T-helper 1 cell treated with Interleukin-12 subunit alpha and Interleukin-12 subunit beta and Interleukin-4 antibody, amounts not matched to agents 30 μg/mL and 1 μg/mL, for 36 hours (primary cell): ENCODE measurements around the gene EYS.
"Not testable (repeated sequence)": the region's sequence is repeated elsewhere in the genome, so short reads cannot be mapped to it uniquely, and the experiment has no call there.

ENCODE experiments used
- H3K27ac Mint-ChIP-seq: one replicate; pipeline ENCODE4 v1.8.0; 2021; ENCODE audit warnings: mild to moderate bottlenecking, mixed read lengths
- H3K27me3 Mint-ChIP-seq: one replicate; pipeline ENCODE4 v1.8.0; 2021; ENCODE audit warnings: low read depth, mixed read lengths
- H3K36me3 Mint-ChIP-seq: one replicate; pipeline ENCODE4 v1.8.0; 2021; ENCODE audit warnings: low read depth, mixed read lengths
- H3K4me1 Mint-ChIP-seq: one replicate; pipeline ENCODE4 v1.8.0; 2021; ENCODE audit warnings: low read depth, mixed read lengths
- H3K4me3 Mint-ChIP-seq: one replicate; pipeline ENCODE4 v1.8.0; 2021; ENCODE audit warnings: mild to moderate bottlenecking, moderate library complexity, mixed read lengths
- H3K9me3 Mint-ChIP-seq: one replicate; pipeline ENCODE4 v1.8.0; 2021; ENCODE audit warnings: mixed read lengths

The EYS gene

DNA sequence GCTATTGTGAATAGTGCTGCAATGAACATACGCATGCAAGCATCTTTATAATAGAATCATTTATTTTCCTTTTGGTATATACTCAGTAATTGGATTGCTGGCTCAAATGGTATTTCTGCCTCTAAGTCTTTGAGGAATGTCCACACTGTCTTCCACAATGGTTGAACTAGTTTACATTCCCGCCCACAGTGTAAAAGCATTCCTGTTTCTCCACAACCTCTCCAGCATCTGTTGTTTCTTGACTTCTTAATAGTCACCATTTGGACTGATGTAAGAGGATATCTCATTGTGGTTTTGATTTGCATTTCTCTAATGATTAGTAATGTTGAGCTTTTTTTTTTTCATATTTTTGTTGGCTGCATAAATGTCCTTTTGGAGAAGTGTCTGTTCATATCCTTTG is 1862.7 kb downstream of the EYS start:
- H3K36me3 Mint-ChIP-seq: no peaks in the 10 kb centered on the region
- H3K4me3 Mint-ChIP-seq: no peak overlapping the region
- H3K9me3 Mint-ChIP-seq: no peaks in the 10 kb centered on the region
- H3K4me1 Mint-ChIP-seq: no peaks in the 10 kb centered on the region
- no peaks in the 10 kb centered on the region for H3K27me3 Mint-ChIP-seq
- H3K27ac Mint-ChIP-seq: no peak overlapping the region

DNA sequence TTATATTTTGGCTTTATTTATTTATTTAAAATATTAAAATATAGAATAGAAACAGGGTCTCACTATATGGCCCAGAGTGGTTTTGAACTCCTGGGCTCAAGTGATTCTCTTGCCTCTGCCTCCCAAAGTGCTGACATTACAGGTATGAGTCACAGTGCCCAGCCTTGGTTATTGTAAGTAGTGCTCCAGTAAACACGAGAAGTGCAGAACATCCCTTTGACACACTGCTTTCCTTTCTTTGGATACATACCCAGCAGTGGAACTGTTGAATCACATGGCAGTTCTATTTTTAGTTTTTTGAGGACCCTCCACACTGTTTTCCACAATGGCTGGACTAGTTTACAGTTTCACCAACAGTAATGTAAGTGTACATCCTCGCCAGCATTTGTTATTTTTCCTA is 1867.5 kb downstream of the EYS start:
- Mint-ChIP-seq H3K4me3 (no peak overlapping the region), H3K9me3 (no peaks in the 10 kb centered on the region), H3K27me3 (no peaks in the 10 kb centered on the region), H3K27ac (no peak overlapping the region), H3K36me3 (no peaks in the 10 kb centered on the region), H3K4me1 (no peaks in the 10 kb centered on the region)

DNA sequence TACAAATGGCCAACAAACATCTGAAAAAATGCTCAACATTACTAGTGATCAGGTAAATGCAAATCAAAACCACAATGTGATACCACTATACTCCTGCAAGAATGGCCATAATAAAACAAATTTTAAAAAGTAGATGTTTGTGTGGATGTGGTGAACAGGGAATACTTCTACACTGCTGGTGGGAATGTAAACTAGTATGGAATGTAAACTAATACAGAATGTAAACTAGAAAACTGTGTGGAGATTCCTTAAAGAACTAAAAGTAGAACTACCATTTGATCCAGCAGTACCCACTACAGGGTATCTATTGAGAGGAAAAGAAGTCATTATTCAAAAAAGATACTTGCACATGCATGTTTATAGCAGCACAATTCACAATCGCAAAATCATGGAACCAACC is 1878.3 kb downstream of the EYS start:
- not testable (repeated sequence) for H3K27ac Mint-ChIP-seq, H3K36me3 Mint-ChIP-seq, H3K4me1 Mint-ChIP-seq, H3K4me3 Mint-ChIP-seq, H3K9me3 Mint-ChIP-seq, H3K27me3 Mint-ChIP-seq

- no peak overlapping the region for H3K4me3 Mint-ChIP-seq
- H3K4me1 Mint-ChIP-seq: no peaks in the 10 kb centered on the region
- H3K27me3 Mint-ChIP-seq: peaks cover 5% of the 10 kb centered on the region
- H3K27ac Mint-ChIP-seq: no peak overlapping the region
- peaks cover 3% of the 10 kb centered on the region for H3K9me3 Mint-ChIP-seq
- H3K36me3 Mint-ChIP-seq: no peaks in the 10 kb centered on the region
These were observed 1882.3 kb downstream of the EYS start for GRCh38 chr6:63824722-63825121.

GRCh38 chr6:63821442-63821841 is 1885.6 kb downstream of the EYS start:
- no peaks in the 10 kb centered on the region for H3K36me3 Mint-ChIP-seq
- no peak overlapping the region for H3K4me3 Mint-ChIP-seq
- H3K9me3 Mint-ChIP-seq: no peaks in the 10 kb centered on the region
- H3K4me1 Mint-ChIP-seq: no peaks in the 10 kb centered on the region
- H3K27ac Mint-ChIP-seq: no peak overlapping the region
- H3K27me3 Mint-ChIP-seq: peaks cover 5% of the 10 kb centered on the region

DNA sequence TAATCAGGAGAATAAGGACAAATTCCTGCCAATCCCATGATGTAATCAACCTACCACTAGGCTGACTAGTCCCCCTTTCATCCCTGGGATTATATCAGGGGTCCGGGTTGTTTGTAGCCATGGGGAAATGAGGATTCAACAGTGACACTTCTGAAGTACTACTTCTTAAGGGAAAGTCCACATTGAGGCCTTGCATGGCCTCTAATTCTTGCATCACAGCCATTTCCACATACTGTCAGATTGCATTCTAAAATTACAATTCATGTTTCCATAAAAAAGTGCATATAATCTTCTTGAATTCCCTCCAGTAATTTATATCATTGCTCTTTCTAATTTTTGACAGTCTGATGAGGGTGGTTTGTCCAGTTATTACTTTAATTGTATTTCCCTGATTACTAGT is 1887.2 kb downstream of the EYS start:
- Mint-ChIP-seq H3K4me3 (no peak overlapping the region), H3K9me3 (no peaks in the 10 kb centered on the region), H3K27ac (no peak overlapping the region), H3K36me3 (no peaks in the 10 kb centered on the region), H3K4me1 (no peaks in the 10 kb centered on the region), H3K27me3 (peaks cover 5% of the 10 kb centered on the region)

DNA sequence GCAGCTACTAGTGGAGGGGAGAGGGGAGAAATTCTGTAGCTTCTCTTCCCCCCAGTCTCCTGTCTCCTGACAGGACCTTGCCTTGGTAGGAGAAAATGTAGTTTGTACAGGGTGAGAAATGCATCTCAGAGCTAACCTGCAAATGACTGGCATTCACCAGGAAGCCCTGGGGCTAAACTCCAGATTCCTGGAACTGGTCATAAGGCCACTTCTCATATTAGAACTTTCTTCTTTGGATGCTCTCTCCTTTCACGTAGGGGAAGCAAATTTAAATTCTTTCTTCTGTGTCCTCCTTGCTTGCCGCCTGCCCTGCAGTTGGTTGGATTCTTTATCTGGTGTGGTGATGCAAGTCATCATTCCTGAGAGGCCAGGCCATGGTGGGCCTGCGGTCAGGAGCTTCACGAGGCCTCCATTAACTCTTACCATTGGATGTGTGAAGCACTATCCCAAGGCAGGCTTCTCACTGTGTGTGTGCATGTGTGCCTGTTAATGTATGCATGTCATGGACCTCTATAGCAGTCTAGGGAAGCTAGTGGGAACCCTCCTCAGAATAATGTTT is 1889.5 kb downstream of the EYS start:
- no peaks in the 10 kb centered on the region for H3K36me3 Mint-ChIP-seq
- no peak overlapping the region for H3K27ac Mint-ChIP-seq
- peaks cover 5% of the 10 kb centered on the region for H3K27me3 Mint-ChIP-seq

GRCh38 chr6:63816982-63817436 is 1890.0 kb downstream of the EYS start:
- H3K9me3 Mint-ChIP-seq: no peaks in the 10 kb centered on the region
- H3K4me1 Mint-ChIP-seq: no peaks in the 10 kb centered on the region
- H3K27me3 Mint-ChIP-seq: peaks cover 5% of the 10 kb centered on the region
- H3K36me3 Mint-ChIP-seq: no peaks in the 10 kb centered on the region
- no peak overlapping the region for H3K4me3 Mint-ChIP-seq
- no peak overlapping the region for H3K27ac Mint-ChIP-seq

More for the DNA sequence above, 1889.5 kb downstream of the EYS start:
- Mint-ChIP-seq H3K9me3 (no peaks in the 10 kb centered on the region), H3K4me3 (no peak overlapping the region), H3K4me1 (no peaks in the 10 kb centered on the region)

DNA sequence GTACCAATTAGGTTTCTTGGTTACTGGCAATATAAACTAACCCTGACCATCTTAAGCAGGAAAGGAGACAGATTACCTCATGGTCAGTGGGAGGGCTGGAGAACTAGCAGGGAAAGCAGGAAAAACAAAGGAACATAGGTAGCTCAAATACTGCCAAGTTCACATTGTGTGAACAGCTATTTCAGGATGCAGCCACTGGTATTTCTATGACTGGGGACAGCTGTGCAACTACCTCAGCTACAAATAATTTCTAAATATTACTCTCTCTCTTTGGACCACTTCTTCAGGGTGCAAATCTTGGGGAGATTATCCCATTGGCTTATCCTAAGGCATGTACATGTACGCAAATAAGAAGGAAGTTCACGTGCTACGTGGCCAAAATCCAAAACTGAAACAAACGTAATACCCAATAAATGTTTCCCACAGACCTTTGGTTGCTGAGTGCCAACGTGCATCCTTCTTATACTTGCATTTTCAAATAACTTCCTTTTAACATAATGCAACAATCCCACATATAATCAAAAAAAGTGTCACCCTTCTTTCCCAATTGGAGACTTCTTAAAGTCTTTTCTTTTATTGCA is 1890.5 kb downstream of the EYS start:
- peaks cover 2% of the 10 kb centered on the region for H3K27me3 Mint-ChIP-seq
- no peak overlapping the region for H3K27ac Mint-ChIP-seq
- H3K36me3 Mint-ChIP-seq: no peaks in the 10 kb centered on the region
- no peaks in the 10 kb centered on the region for H3K4me1 Mint-ChIP-seq
- no peak overlapping the region for H3K4me3 Mint-ChIP-seq
- H3K9me3 Mint-ChIP-seq: no peaks in the 10 kb centered on the region

- H3K27ac Mint-ChIP-seq: no peak overlapping the region
- no peak overlapping the region for H3K4me3 Mint-ChIP-seq
- no peaks in the 10 kb centered on the region for H3K27me3 Mint-ChIP-seq
- no peaks in the 10 kb centered on the region for H3K9me3 Mint-ChIP-seq
- H3K36me3 Mint-ChIP-seq: no peaks in the 10 kb centered on the region
- H3K4me1 Mint-ChIP-seq: no peaks in the 10 kb centered on the region
These were observed 1892.6 kb downstream of the EYS start for GRCh38 chr6:63814459-63814858.

DNA sequence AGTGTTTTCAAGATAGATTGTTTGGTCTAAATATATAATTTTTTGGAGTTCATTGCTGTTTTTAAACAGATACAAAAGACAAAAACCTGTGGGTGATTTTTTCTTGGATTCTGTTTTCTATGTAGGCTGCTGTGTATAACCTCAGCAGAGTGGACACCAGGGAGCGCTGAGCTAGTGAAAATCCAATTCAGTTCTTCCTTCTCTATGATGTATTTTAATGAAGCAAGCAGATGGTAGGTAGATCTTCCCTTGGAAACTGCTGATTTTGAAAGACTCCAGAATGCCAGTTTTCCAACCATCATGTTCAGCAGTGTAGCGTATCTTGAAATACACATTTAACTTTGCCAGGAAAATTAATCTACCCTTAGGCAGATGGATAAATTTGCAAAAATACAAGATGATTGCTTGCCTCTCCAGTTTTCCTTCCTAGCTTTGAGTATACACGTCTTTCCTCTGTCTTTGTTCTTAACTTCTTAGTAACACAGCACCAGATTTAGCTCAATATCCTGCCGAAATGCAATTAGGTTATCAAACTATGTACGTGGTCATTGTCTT is 1893.4 kb downstream of the EYS start:
- Mint-ChIP-seq H3K4me3 (no peak overlapping the region), H3K9me3 (no peaks in the 10 kb centered on the region), H3K4me1 (no peaks in the 10 kb centered on the region), H3K36me3 (no peaks in the 10 kb centered on the region), H3K27ac (no peak overlapping the region), H3K27me3 (no peaks in the 10 kb centered on the region)

- no peak overlapping the region for H3K4me3 Mint-ChIP-seq
- no peaks in the 10 kb centered on the region for H3K36me3 Mint-ChIP-seq
- H3K9me3 Mint-ChIP-seq: no peaks in the 10 kb centered on the region
- H3K27ac Mint-ChIP-seq: no peak overlapping the region
- peaks cover 5% of the 10 kb centered on the region for H3K27me3 Mint-ChIP-seq
- no peaks in the 10 kb centered on the region for H3K4me1 Mint-ChIP-seq
These were observed 1898.5 kb downstream of the EYS start for GRCh38 chr6:63808576-63808975.

- Mint-ChIP-seq H3K36me3 (no peaks in the 10 kb centered on the region), H3K9me3 (no peaks in the 10 kb centered on the region), H3K27me3 (peaks cover 5% of the 10 kb centered on the region), H3K27ac (no peak overlapping the region), H3K4me3 (no peak overlapping the region), H3K4me1 (no peaks in the 10 kb centered on the region)
These were observed 1900.0 kb downstream of the EYS start for GRCh38 chr6:63807056-63807455.

GRCh38 chr6:63806573-63806913 is 1900.5 kb downstream of the EYS start:
- peaks cover 5% of the 10 kb centered on the region for H3K27me3 Mint-ChIP-seq
- no peaks in the 10 kb centered on the region for H3K9me3 Mint-ChIP-seq
- no peaks in the 10 kb centered on the region for H3K36me3 Mint-ChIP-seq
- H3K4me1 Mint-ChIP-seq: no peaks in the 10 kb centered on the region
- no peak overlapping the region for H3K27ac Mint-ChIP-seq
- H3K4me3 Mint-ChIP-seq: no peak overlapping the region

- Mint-ChIP-seq H3K27me3 (peaks cover 5% of the 10 kb centered on the region), H3K4me1 (no peaks in the 10 kb centered on the region), H3K9me3 (no peaks in the 10 kb centered on the region), H3K4me3 (no peak overlapping the region), H3K27ac (no peak overlapping the region), H3K36me3 (no peaks in the 10 kb centered on the region)
These were observed 1901.0 kb downstream of the EYS start for GRCh38 chr6:63805808-63806572.
